Activated naive CD4-positive, alpha-beta T cell treated with Interleukin-2 at 50 U/mL for 16 hours (primary cell): Measurements from ENCODE around the gene TRIM27.
"Not testable (repeated sequence)": the region's sequence is repeated elsewhere in the genome, so short reads cannot be mapped to it uniquely, and the experiment has no call there.

ENCODE experiments used
- DNase-seq: peaks from one replicate; pipeline ENCODE4 v3.0.0-alpha.2; 2020

Gene TRIM27

DNA sequence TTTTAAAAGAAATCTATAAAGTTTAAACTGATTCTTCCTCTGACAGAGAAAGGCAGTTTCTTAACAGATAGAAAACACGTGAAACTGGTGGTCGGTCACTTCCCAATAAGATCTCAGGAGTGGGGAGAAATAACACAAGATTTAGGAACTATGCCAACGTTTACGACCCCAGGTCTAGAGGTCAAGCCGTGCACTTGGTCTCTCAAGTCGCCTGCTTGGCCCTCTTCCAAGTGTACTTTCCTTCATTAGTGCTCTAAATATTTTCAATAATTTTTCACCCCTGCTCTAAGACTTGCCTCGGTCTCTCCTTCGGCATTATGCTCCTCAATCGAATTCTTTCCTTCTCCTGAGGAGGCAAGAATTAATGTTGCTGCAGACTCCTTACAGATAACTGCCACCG lies 61.7 kb downstream of the TRIM27 start:
- no peak for DNase-seq

- DNase-seq = no peak
Observed at GRCh38 chr6:28861339-28861738, 62.4 kb downstream of the TRIM27 start.

DNA sequence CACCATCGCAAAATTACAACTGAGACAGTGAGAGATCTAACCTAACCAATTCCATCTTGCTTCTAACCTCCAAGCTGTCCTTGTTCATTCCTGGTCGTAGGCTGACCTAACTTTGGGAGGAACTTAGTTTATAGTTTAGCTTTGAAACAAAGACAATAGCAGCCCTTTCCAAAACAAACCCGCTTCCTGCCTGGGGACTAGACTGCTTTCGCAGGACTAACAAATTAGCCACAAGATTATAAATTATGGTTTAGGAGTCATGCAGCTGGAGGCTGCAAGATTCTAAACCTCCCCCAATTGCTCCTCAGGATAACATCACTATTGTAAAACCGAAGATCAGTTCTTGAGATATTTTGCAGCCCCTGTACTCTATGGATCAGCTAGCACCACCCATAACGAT lies 63.2 kb downstream of the TRIM27 start:
- no peak for DNase-seq

DNA sequence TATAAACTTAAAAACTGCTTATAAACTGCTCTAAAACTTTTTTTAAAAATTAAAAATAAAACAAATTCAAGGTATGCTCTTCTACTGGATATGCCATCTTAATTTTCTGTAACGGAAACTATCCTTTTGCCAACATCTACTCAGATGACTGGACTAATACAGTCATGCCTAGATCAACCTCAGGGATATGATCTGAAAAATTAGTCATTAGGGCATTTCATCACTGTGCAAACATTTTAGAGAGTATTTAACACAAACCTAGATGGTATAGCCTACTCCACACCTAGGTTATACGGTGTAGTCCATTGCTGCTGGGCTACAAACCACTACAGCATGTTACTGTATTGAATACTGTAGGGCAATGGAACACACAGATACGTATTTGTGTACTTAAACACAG lies 64.8 kb downstream of the TRIM27 start:
- DNase-seq = no peak

- no peak for DNase-seq
Observed at GRCh38 chr6:28856620-28857005, 67.2 kb downstream of the TRIM27 start.

DNA sequence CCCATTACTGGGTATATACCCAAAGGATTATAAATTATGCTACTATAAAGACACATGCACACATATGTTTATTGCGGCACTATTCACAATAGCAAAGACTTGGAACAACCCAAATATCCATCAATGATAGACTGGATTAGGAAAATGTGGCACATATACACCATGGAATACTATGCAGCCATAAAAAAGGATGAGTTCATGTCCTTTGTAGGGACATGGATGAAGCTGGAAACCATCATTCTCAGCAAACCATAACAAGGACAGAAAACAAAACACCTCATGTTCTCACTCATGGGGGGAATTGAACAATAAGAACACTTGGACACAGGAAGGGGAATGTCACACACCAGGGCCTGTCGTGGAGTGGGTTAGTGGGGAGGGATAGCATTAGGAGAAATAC lies 69.4 kb downstream of the TRIM27 start:
- not testable (repeated sequence) for DNase-seq
